Measurements from ENCODE around the gene SPOCK3.
"Not testable (repeated sequence)": the region's sequence is repeated elsewhere in the genome, so short reads cannot be mapped to it uniquely, and the experiment has no call there.

The SPOCK3 gene

GRCh38 chr4:167031534-167032156, 202.6 kb downstream of the SPOCK3 start:
- no peak for DNase-seq

GRCh38 chr4:167028976-167029375, 205.3 kb downstream of the SPOCK3 start:
- DNase-seq: no peak

DNA sequence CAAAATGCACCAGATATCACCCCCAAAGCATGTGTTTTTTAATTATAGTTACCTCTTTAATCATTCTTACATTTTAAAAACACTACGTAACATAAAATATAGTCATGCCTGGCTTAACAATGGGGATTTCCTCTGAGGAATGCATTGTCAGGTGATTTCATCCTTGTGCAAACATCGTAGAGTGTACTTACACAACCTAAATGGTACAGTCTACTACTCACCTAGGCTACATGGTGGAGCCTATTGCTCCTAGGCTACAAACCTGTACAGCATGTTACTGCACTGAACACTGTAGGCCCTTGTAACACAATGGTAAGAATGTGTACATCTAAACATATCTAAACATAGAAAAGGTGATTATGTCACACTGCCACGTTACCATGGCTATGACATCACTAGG, 208.6 kb downstream of the SPOCK3 start:
- no peak for DNase-seq

DNA sequence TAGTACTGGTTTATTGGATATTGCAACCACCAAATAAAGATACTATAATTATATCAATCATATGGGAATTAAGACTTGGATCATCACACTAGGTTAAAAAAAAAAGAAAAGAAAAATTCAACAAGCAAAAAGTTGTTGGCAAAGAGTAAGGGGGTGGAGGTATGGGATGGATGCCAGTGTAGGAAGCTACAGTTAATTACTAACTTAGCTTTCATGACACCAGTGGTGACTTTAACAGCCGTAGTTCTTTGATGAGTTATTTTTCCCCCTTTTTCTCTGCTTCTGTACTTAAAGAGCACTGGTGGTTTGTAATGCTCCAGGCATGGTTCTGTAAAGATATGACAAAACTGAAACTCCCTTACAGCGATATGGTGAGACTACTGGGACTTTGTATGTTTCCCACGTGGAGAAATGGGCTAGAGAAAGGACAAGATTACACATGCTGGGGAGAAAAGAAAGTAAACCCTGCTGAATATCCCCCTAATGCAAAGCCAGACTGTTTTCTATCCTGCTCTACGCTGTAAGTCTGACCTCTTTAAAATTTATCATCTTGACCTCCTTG, 210.8 kb downstream of the SPOCK3 start:
- no peak for DNase-seq

DNA sequence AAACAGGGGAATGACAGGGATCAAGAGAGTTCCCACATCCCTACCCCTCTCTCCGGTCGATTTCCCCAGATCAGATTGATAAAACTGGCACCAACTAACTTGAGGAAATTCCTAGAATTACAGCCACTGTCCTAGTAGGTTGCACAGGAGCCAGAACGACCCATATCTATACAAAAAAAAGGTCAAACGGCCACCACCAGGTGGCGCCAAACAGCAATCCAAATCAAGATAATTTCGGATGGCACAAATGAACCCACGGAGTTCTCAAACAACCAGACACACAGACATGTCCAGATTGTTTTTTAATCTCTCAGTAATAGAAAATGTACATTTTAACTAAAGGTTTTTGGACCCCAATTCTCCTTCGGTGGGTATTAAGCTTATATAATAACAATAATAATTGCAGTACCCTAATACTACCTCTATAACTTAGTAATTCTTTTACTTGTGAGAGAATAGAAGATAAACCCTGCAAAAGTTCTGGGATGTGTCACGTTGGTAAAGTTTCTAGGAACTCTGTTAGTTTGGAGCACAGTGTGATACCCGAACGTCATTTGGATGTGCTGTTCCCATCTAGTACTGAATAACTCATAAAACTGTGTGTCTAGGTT, 212.6 kb downstream of the SPOCK3 start:
- peak; percentile 49 for DNase-seq

DNA sequence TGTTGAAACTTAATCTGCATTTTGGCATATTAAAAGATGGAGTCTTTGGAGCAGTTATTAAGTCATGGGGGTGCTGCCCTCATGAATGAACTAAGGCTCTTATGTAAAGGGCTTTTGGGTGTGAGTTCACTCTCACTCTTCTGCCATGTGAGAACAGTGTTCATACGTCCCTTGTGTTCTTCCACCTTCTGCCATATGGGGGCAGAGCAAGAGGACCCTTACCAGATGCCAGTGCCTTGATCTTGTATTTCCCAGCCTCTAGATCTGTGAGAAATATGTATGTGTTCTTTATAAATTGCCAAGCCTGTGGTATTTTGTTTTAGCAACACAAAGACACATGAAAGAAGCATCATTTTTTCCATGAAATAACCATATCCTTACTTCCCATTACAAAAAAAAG, 213.9 kb downstream of the SPOCK3 start:
- no peak for DNase-seq

DNA sequence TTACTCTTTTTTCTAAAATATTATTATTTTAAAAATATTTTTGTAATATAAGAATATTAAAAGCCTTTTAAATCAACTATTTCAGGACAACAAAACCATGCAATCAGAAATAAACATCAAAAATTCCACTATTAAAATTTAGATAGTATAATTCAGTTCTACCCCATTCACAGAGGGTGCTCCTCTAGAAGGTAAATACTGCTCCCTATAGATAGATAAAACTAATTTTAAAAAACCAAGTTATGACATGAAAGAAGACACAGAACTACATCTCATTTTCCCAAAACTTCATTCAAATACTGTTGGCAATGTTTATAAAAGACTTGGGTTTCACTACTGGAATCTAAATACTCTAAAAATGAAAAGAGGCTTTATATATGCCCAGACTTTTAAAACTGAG, 219.3 kb downstream of the SPOCK3 start:
- no peak for DNase-seq

GRCh38 chr4:167003326-167003725, 231.0 kb downstream of the SPOCK3 start:
- DNase-seq: no peak

DNA sequence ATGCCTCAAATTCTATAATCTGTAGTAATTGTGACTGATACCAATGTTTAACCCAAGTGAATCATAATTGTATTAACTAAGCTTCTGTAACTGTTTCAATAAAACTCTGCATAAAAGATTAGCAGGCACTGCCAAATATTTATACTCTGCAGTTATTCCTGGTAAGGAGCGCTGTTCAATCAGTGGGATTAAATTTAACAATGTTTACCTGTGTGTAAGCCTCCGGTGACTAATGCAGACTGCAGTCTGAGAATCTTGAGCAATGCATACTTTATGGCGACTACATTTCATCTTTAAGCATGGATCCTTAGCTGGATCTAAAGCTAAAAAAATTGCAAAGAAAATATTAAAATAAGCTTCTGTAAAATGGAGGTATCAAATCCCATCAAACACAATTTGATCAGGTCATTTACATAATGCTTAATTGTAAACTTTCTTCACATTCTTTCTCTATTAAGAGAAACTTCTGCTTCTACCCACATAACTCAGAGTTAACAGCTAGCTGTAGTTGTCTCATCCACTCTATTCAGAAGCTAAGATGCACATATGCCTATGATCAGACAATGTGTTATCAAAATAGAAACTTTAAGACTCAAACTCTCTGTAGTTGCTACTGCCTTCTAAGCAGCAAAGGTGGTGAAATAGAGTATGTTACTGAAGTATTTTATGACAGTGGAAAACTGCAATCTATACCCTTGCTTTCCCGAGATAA, 234.0 kb downstream of the SPOCK3 start:
- DNase-seq: no peak

GRCh38 chr4:166996216-166996615, 238.1 kb downstream of the SPOCK3 start:
- no peak for DNase-seq

- no peak for DNase-seq
Measured at GRCh38 chr4:166994686-166995085, 239.6 kb downstream of the SPOCK3 start.

- no peak for DNase-seq
Measured at GRCh38 chr4:166991006-166991561, 243.2 kb downstream of the SPOCK3 start.

- no peak for DNase-seq
Measured at GRCh38 chr4:166989886-166990285, 244.4 kb downstream of the SPOCK3 start.

- DNase-seq: no peak
Measured at GRCh38 chr4:166987026-166987425, 247.3 kb downstream of the SPOCK3 start.

- no peak for DNase-seq
Measured at GRCh38 chr4:166981847-166982246, 252.4 kb downstream of the SPOCK3 start.

DNA sequence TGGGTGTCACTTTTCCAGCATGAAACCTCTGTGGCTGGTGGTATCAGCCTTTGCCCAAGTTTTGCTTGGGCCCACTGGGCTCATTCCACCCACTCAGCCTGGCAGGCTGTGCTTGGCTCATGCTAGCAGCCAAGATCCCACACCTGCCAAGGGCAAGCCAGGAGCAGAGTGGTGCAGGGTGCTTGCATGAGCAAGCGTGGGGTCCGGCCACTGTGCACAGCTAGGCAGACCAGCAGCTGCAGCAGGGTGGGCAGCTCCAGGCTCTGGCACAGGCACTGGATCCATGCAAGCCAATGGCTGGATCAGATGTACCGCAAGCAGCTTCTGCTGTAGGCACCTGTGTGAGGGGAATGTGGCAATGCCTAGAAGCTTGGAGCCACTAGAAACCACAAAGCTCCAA, 253.9 kb downstream of the SPOCK3 start:
- no peak for DNase-seq

GRCh38 chr4:166977596-166977995, 256.7 kb downstream of the SPOCK3 start:
- DNase-seq: no peak

- no peak for DNase-seq
Measured at GRCh38 chr4:166972071-166972470, 262.2 kb downstream of the SPOCK3 start.

DNA sequence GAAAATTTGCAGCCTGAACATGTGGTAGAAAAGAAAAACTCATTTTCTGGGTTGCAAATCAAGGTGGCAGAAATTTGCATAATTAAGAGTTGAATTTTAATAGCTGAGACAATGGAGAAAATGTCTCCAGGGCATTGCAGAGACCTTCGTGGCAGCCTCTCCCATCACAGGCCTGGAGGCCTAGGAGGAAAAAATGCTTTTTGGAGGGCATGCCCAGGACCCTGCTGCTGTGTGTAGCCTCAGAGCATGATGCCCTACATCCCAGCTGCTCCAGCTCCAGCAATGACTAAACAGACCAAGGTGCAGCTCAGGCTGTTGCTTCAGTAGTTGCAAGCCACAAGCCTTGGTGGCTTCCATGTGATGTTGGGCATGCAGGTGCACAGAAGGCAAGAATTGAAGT, 266.1 kb downstream of the SPOCK3 start:
- DNase-seq: not testable (repeated sequence)

- DNase-seq: no peak
Measured at GRCh38 chr4:166965562-166965961, 268.7 kb downstream of the SPOCK3 start.

DNA sequence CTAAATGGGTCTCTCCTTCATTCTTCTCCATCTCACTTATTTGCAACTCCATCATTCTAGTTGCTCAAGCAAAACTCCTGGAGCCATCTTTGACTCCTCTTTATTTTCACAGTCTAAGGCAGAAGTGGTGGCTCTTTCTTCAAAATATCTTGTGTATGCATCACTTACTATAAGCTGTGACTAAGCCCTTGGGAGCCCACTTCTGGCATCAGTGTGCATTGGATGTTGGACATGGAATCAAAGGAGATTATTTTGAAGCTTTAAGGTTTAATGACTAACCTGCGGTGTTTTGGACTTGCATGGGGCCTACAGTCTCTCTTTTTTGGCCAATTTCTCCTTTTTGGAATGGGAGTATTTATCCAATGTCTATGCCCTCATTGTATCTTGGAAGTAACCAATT, 276.8 kb downstream of the SPOCK3 start:
- no peak for DNase-seq

DNA sequence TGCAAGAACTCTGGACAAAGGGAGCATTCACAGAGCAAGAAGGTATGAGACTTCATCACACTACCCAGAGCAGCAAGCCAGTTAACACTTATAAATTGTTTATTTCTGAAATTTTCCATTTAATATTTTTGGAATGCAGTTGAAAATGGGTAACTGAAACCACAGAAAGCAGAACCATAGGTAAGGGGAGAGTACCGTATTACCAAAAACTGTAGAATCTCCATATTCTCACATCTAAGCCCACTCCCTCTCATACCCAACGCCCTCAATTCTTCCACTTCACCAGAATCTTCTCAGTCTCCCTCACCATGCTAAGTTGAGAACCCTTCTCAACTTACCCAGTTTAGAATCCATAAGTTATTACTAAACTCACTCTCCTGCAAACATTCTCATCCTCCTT, 277.8 kb downstream of the SPOCK3 start:
- DNase-seq: no peak

- no peak for DNase-seq
Measured at GRCh38 chr4:166941629-166942028, 292.7 kb downstream of the SPOCK3 start.

- no peak for DNase-seq
Measured at GRCh38 chr4:166930464-166930863, 303.8 kb downstream of the SPOCK3 start.

All from NCI-H526 treated with DMSO at 0.1 percent for 48 hours (cell line).